ENCODE results near the gene CDKN1A. TPM values are rescaled to one million over a fixed set of nuclear protein-coding genes. Genes with fewer than 3 reads are reported as not detected.
"Not testable (repeated sequence)": the region's sequence is repeated elsewhere in the genome, so short reads cannot be mapped to it uniquely, and the experiment has no call there.

Gene CDKN1A
- total RNA-seq, 2 experiments from 2014 or later, result 36.7 to 39.5 TPM

DNA sequence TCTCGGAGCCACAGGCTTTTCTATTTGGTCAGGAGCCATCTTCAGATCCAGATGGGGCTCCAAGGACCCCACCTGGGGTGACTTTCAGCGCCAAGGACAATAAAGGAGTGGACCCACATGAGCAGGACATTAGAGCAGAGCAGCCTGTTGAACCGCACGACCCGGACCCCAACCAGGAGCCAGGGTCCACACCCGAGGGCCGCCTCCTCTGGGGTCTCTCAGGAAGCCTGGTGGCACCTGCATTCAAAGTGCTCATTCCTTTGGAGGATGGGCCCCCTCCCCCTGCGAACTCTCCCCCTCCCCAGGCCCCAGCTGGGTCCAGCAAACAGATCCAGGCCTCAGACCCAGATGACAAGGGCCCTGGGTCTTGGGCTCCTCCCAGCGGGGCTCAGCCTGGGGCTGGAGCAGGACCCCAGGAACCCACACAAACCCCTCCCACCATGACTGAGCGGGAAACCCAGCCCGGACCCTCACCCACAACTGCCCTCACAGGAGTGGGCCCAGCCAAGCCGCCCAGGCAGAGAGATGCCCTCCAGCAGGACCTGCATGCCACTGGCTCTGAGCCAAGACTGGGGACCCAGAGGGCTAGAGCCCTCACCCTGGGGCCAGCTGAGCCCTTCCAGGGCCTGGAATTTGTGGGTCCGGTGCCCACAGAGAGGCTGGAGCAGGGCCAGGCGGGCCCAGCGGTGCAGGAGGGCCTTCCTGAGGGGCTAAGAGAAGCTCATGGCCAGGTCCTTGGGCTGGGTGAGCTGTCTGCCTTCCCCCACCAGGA, 43.0 kb downstream of the CDKN1A start:
- H3K27ac Mint-ChIP-seq, result no peak overlapping the region

DNA sequence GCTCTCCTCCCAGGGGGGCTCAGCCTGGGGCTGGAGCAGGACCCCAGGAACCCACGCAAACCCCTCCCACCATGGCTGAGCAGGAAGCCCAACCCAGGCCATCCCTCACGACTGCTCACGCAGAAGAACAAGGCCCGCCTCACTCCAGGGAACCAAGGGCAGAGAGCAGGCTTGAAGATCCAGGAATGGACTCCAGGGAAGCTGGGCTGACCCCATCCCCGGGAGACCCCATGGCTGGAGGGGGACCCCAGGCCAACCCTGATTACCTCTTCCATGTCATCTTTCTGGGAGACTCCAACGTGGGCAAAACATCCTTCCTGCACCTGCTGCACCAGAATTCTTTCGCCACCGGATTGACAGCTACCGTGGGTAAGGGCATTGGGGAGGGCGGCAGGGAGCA, 43.9 kb downstream of the CDKN1A start:
- no peaks in the 10 kb centered on the region for H3K36me3 Mint-ChIP-seq (ENCODE audit: low read depth)
- CTCF ChIA-PET, result interaction anchor here (1.4 kb wide), 1 partner anchor 42 kb away, joined by 3 read pairs; no protein-coding TSS in a partner anchor

More for the DNA sequence above, 43.0 kb downstream of the CDKN1A start:
- DNase-seq, result no peak
- POLR2A ChIA-PET, result no interaction called here
- Mint-ChIP-seq H3K9me3 (no peaks in the 10 kb centered on the region), H3K36me3 (ENCODE audit: low read depth) (no peaks in the 10 kb centered on the region), H3K4me1 (peaks cover 7% of the 10 kb centered on the region), H3K4me3 (no peak overlapping the region), H3K27me3 (no peaks in the 10 kb centered on the region)
- CTCF ChIA-PET, result interaction anchor here (1.4 to 2.1 kb wide), 2 partner anchors 9 to 37 kb away, joined by 3 to 6 read pairs; no protein-coding TSS in a partner anchor

GRCh38 chr6:36722879-36723278, 44.4 kb downstream of the CDKN1A start:
- no peaks in the 10 kb centered on the region for H3K27me3 Mint-ChIP-seq
- POLR2A ChIA-PET, result no interaction called here
- CTCF ChIA-PET, result interaction anchor here (0.6 to 1.4 kb wide), 2 partner anchors 42 to 108 kb away, joined by 3 read pairs; no protein-coding TSS in a partner anchor
- no peak overlapping the region for H3K4me3 Mint-ChIP-seq
- no peaks in the 10 kb centered on the region for H3K9me3 Mint-ChIP-seq
- no peak for DNase-seq
- peaks cover 19% of the 10 kb centered on the region for H3K4me1 Mint-ChIP-seq
- no peaks in the 10 kb centered on the region for H3K36me3 Mint-ChIP-seq (ENCODE audit: low read depth)
- H3K27ac Mint-ChIP-seq, result no peak overlapping the region

More for the DNA sequence above, 43.9 kb downstream of the CDKN1A start:
- no peaks in the 10 kb centered on the region for H3K27me3 Mint-ChIP-seq
- POLR2A ChIA-PET, result no interaction called here
- DNase-seq, result no peak
- H3K9me3 Mint-ChIP-seq, result no peaks in the 10 kb centered on the region
- peaks cover 14% of the 10 kb centered on the region for H3K4me1 Mint-ChIP-seq
- no peak overlapping the region for H3K4me3 Mint-ChIP-seq
- no peak overlapping the region for H3K27ac Mint-ChIP-seq

DNA sequence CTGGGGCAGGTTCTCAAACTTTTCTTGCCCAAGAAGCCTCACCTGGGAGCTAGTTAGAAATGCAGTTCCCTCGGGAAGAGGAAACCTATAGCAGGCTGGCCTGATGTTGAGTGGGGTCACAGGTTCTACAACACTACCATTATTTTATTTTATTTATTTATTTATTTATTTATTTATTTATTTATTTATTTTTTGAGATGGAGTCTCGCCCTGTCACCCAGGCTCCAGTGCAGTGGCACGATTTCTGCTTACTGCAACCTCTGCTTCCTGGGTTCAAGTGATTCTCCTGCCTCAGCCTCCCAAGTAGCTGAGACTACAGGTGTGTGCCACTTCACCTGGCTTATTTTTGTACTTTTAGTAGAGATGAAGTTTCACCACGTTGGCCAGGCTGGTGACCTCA, 45.5 kb downstream of the CDKN1A start:
- DNase-seq; POLR2A ChIA-PET; H3K9me3 Mint-ChIP-seq; H3K36me3 Mint-ChIP-seq (ENCODE audit: low read depth); H3K27ac Mint-ChIP-seq; H3K4me3 Mint-ChIP-seq; H3K27me3 Mint-ChIP-seq: not testable (repeated sequence)
- H3K4me1 Mint-ChIP-seq, result peaks cover 27% of the 10 kb centered on the region
- CTCF ChIA-PET, result interaction anchor here (1.1 to 1.6 kb wide), 6 partner anchors 11 to 91 kb away, joined by 3 to 6 read pairs (median 4); no protein-coding TSS in a partner anchor

GRCh38 chr6:36724514-36725390, 46.2 kb downstream of the CDKN1A start:
- CTCF ChIA-PET, result interaction anchor here (0.7 to 1.6 kb wide), 7 partner anchors 11 to 281 kb away, joined by 3 to 6 read pairs (median 3); no protein-coding TSS in a partner anchor
- Mint-ChIP-seq H3K27ac (peak overlapping the region; percentile 46), H3K36me3 (ENCODE audit: low read depth) (no peaks in the 10 kb centered on the region), H3K4me3 (no peak overlapping the region), H3K9me3 (no peaks in the 10 kb centered on the region), H3K4me1 (peaks cover 30% of the 10 kb centered on the region), H3K27me3 (no peaks in the 10 kb centered on the region)
- DNase-seq, result peak; percentile 60
- POLR2A ChIA-PET, result no interaction called here

GRCh38 chr6:36725581-36725980, 47.1 kb downstream of the CDKN1A start:
- DNase-seq, result no peak
- H3K36me3 Mint-ChIP-seq (ENCODE audit: low read depth), result no peaks in the 10 kb centered on the region
- no peak overlapping the region for H3K27ac Mint-ChIP-seq
- no peaks in the 10 kb centered on the region for H3K27me3 Mint-ChIP-seq
- H3K4me3 Mint-ChIP-seq, result no peak overlapping the region
- H3K9me3 Mint-ChIP-seq, result no peaks in the 10 kb centered on the region
- CTCF ChIA-PET, result interaction anchor here (0.6 to 1.2 kb wide), 3 partner anchors 8 to 260 kb away, joined by 3 read pairs; no protein-coding TSS in a partner anchor
- H3K4me1 Mint-ChIP-seq, result peaks cover 30% of the 10 kb centered on the region
- POLR2A ChIA-PET, result no interaction called here

DNA sequence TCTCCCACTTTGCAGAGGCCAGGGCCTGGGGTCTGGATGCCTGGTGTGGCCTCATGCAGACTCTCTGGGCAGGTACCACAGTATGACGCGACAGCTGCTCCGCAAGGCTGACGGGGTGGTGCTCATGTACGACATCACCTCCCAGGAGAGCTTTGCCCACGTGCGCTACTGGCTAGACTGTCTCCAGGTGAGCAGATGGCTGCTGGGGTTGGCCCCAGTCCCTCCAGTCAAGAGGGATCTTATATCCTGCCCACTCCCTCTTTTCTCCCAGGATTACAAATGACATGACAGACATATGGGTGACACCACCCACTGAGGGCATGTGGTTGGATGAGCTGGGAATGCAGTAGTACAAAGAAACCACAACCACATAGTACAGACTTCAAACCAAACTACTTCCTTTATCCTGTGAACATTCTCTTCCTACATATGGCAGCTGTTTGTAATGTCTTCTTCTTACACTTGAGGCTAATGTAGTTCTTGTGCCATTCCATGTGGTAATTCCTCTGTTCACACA, 49.0 kb downstream of the CDKN1A start:
- Mint-ChIP-seq H3K27me3 (no peaks in the 10 kb centered on the region), H3K4me1 (peaks cover 30% of the 10 kb centered on the region), H3K36me3 (ENCODE audit: low read depth) (no peaks in the 10 kb centered on the region), H3K27ac (no peak overlapping the region), H3K4me3 (no peak overlapping the region), H3K9me3 (no peaks in the 10 kb centered on the region)
- DNase-seq, result peak; percentile 17
- ChIA-PET CTCF (interaction anchor here (0.7 kb wide), 1 partner anchor 31 kb away, joined by 3 read pairs; no protein-coding TSS in a partner anchor), POLR2A (no interaction called here)

DNA sequence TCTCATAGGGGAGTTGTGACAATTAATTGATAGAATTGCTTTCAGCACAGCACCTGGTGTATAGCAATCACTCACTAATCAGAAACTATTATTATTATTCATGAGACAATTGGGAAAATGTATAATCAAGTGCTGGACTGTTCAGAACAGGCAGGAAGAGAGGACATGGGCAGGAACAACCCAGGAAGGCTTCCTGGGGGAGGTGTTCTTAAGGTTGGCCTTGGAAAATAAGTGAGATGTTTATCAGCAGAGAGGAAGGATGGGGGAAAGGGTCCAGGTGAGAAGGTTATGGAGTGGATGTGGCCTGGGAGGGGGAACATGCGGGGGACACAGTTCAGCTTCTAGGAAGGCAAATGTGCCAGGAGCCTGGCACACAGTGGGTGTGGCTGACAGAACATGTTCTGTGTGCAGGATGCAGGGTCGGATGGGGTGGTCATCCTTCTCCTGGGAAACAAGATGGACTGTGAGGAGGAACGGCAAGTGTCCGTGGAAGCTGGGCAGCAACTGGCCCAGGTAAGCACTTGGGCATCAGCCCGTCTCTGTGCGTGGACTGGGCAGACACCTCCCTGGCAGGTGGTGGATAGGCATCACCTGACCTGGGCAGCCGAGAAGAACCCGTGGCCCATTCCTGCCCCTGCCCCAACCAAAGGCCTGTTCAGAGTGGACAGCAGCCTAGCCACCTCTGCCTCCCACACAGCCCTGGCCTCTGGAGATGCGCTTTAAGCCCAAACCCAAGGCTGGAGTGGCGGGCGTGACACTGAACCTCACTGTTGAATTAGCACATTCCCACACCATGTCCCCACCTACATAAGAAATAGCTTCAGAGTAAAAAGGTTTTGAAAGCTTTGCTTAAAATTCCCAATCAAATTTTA, 50.0 kb downstream of the CDKN1A start:
- no peak overlapping the region for H3K27ac Mint-ChIP-seq
- no peak for DNase-seq
- H3K4me1 Mint-ChIP-seq, result peaks cover 30% of the 10 kb centered on the region
- H3K27me3 Mint-ChIP-seq, result no peaks in the 10 kb centered on the region
- H3K36me3 Mint-ChIP-seq (ENCODE audit: low read depth), result no peaks in the 10 kb centered on the region
- no peaks in the 10 kb centered on the region for H3K9me3 Mint-ChIP-seq
- H3K4me3 Mint-ChIP-seq, result no peak overlapping the region
- POLR2A ChIA-PET, result no interaction called here
- CTCF ChIA-PET, result no interaction called here

DNA sequence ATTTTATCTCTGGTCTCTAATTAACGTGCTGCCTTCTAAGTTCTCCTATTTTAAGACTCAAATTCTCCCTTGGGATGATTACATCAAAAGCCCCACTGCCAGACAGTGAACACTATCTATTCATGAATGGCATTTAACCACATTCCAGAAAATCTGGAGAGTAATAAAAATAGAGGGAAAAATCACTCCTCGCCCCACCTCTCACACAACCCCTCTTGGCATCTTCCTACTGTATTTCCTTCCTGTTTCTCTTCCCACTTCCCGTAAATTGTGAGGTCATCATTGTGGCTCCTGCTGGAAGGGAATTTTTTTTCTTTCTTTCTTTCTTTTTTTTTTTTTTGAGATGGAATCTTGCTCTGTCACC, 50.6 kb downstream of the CDKN1A start:
- Mint-ChIP-seq H3K27ac (no peak overlapping the region), H3K36me3 (ENCODE audit: low read depth) (no peaks in the 10 kb centered on the region), H3K9me3 (no peaks in the 10 kb centered on the region), H3K4me3 (no peak overlapping the region), H3K27me3 (no peaks in the 10 kb centered on the region), H3K4me1 (peaks cover 32% of the 10 kb centered on the region)
- ChIA-PET POLR2A (no interaction called here), CTCF (no interaction called here)
- no peak for DNase-seq

GRCh38 chr6:36730424-36731380, 52.2 kb downstream of the CDKN1A start:
- Mint-ChIP-seq H3K36me3 (ENCODE audit: low read depth) (no peaks in the 10 kb centered on the region), H3K9me3 (no peaks in the 10 kb centered on the region), H3K27ac (no peak overlapping the region), H3K4me1 (peaks cover 37% of the 10 kb centered on the region), H3K27me3 (no peaks in the 10 kb centered on the region), H3K4me3 (no peak overlapping the region)
- no peak for DNase-seq
- CTCF ChIA-PET, result interaction anchor here (0.9 to 1.3 kb wide), 4 partner anchors 10 to 57 kb away, joined by 3 read pairs; no protein-coding TSS in a partner anchor
- POLR2A ChIA-PET, result no interaction called here

DNA sequence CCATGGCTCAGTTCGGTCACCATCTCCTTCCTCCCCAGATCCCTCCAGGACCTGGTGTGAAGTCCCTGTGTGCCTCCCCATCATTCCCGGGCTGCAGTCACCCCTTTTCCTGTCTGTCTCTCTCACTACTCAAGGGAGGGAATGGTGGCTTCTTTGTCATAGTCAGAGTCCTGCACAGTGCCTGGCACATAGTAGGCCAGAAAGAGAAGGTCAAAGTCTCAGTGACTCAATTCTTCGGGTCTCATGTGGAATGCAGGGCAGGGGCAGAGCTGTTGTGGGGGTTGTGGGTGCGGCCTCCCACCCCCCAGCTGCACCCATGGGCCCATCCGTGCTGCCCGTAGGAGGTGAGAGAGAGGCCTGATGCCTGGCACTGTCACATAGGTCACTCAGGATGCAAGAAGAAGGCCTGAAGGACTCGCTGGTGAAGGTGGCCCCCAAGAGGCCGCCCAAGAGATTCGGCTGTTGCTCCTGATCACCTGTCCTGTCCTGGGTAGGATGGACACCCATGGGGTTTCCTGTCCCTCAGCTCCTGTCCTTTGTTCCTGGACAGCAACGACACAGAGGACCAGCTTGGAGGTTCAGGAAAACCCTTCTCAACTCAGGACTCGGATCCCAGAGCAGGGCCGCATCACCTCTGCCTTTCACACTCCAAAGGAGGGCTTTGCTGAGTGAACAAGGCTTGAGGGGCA, 53.3 kb downstream of the CDKN1A start:
- H3K27ac Mint-ChIP-seq, result no peak overlapping the region
- POLR2A ChIA-PET, result no interaction called here
- no peak overlapping the region for H3K4me3 Mint-ChIP-seq
- CTCF ChIA-PET, result interaction anchor here (0.5 to 1.7 kb wide), 6 partner anchors 20 to 96 kb away, joined by 3 to 4 read pairs (median 3); no protein-coding TSS in a partner anchor
- DNase-seq, result no peak
- no peaks in the 10 kb centered on the region for H3K27me3 Mint-ChIP-seq
- H3K36me3 Mint-ChIP-seq (ENCODE audit: low read depth), result no peaks in the 10 kb centered on the region
- peaks cover 34% of the 10 kb centered on the region for H3K4me1 Mint-ChIP-seq
- no peaks in the 10 kb centered on the region for H3K9me3 Mint-ChIP-seq
